GM18508 (cell line): ENCODE data around the gene SYT11.
A peak's percentile ranks its signal among the peaks of the same experiment; 100 is the strongest.

ENCODE experiments used
- ATAC-seq: cut with Tn5 transposase; IDR thresholded peaks from one replicate; pipeline ENCODE4 v1.9.1; 2021; ENCODE audit warnings: moderate number of reproducible peaks; ENCODE audit not compliant: insufficient read depth, unreplicated experiment

The SYT11 gene

GRCh38 chr1:155932487-155932886, 73.1 kb downstream of the SYT11 start:
- ATAC-seq = no peak

- ATAC-seq = no peak
These were observed 74.3 kb downstream of the SYT11 start for GRCh38 chr1:155933591-155934096.

- peak; percentile 80 for ATAC-seq
These were observed 74.9 kb downstream of the SYT11 start, which contains the start of gene KHDC4 for GRCh38 chr1:155934097-155934935. TSS of gene KHDC4 (minus strand) at chr1:155934413. CDS start at chr1:155934373, 40 bp downstream.
